Bone marrow (tissue), 2 donors: ENCODE measurements around the gene LRP8.
A peak's percentile ranks its signal among the peaks of the same experiment; 100 is the strongest.

Experiments used
- DNase-seq, 2 donors: peaks; one replicate each; lab custom pipeline; 2025; lab: John Stamatoyannopoulos, UW

Gene LRP8

GRCh38 chr1:53340660-53341520 is 13.0 kb upstream of the LRP8 start:
- no peak for DNase-seq

- DNase-seq, result no peak
Measured at GRCh38 chr1:53339736-53340635, 12.1 kb upstream of the LRP8 start.

DNA sequence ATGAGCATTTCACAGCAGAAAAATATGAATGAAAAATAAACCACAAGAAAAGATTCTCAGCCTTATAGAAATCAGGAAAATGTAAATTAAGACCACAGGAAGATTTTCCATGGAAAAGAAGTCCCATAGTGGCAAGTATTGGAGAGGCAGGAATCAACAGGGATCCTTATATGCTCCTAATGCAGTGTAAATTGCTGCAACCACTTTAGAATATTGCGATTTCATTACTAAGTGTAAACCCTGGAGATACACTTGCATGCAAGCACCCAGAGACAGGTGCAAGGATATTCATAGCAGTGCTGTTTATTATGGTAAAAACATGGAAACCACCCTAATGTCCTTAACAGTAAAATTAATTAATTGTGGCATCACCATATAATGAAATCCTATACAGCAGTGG is 10.6 kb upstream of the LRP8 start:
- no peak for DNase-seq

DNA sequence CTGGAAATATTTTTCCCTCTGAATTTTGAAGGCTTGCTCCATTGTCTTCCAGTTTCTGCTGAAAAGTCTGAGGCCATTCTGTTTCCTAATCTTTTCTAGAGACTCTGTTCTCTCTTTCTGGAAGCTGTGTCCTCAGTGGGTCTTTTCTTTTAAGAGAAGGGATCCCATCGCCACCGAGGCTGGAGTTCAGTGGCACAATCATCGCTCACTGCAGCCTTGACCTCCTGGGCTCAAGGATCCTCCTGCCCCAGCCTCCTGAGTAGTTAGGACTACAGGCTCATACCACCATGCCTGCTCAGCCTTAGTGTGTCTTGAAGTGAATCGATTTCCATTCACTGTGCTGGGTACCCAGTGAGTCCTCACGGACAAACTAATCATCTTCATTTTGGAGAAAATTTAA is 9.6 kb upstream of the LRP8 start:
- no peak for DNase-seq

DNA sequence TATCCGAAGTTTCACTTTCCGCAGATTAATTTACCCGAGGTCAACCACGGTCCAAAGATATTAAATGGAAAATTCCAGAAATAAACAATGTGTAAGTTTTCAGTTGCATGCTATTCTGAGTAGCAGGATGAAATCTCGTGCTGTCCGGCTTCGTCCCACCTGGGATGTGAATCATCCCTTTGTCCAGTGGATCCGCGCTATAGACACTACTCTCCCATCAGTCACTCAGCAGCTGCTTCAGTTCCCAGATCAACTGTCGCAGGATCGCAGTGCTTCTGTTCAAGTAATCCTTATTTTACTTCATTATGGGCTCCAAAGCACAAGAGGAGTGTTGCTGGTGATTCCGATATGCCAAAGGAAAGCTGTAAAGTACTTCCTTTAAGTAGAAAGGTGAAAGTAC is 8.3 kb upstream of the LRP8 start:
- DNase-seq, result no peak

DNA sequence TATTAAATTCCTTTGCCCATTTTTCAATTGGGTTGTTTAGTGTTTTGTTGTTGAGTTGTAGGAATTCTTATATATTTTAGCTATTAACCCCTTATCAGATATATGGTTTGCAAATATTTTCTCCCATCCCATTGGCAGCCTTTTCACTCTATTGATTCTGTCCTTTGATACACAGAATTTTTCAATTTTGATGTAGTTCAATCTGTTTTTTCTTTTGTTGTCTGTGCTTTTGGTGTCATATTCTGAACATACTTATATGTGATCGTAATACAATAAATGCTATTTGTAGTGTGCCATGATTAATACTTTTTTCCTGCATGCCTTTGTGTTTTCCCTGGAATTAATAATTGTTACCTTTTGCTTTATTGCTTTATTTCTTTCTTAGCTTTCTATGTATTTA is 7.8 kb upstream of the LRP8 start:
- no peak for DNase-seq

DNA sequence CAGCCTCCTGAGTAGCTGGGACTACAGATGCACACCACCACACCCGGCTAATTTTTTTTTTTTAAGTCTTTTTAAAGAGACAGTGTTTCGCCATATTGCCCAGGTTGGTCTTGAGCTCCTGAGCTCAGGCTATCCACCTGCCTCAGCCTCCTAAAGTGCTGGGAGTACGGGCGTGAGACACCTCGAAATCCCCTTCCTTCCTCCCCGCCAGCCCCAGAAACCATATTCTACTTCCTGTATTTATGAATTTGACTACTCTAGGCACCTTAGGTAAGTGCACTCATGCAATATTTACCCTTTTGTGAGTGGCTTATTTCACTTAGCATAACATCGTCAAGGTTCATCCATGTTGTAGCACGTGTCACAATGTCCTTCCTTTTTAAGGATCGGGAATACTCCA is 6.9 kb upstream of the LRP8 start:
- no peak for DNase-seq

DNA sequence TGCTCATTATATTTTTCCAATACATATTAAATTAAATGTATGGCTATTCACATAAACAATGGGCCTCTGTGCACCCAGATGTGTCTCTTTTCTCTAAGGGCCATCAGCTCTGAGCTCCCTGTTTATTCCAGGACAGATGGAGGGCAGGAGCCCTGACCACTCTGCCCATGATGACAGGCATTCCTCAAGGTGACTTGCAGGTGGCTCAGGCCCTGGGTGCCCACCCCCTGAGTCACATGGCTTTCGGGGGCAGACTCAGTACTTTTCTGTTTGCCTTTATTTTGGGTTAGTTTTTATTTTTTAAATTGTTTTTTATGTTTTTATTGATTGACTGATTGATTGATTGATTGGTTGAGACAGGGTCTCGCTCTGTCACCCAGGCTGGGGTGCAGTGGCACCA is 6.4 kb upstream of the LRP8 start:
- no peak for DNase-seq

- no peak for DNase-seq
Measured at GRCh38 chr1:53332833-53333232, 5.0 kb upstream of the LRP8 start.

- no peak for DNase-seq
Measured at GRCh38 chr1:53332186-53332564, 4.3 kb upstream of the LRP8 start.

DNA sequence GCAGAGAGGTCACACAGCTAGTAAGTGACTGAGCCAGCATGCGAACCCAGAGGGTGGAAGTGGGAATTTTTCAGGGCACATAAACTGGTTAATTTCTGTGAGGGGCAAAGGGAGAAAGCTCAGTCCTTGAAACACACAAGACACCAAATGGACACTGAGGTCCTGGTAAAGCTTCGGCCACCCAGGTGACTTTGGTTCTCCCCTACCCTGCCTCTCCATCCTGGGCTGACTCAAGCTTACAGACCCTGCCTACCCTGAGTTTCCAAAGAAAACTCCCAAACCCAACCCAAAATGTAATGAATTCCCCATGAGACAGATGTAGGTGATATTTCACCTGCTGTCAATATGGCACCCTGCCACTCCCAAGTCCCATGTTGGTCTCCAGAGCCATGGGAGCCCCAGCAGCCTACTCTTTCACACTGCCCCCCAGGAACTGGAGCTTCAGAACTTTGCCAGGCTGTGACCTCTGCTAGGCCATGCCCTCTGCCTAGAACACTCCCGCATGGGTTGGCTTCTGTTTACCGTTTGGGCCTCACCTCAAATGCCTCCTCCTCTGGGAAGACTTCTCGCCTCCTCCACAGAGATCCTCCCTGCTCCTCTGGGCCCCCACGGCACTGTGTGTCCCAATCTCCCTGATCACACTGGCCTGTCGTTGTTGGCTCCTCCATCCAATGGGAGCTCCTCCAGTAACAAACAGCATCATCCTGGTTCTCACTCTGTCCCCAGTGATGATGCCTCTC is 3.7 kb upstream of the LRP8 start:
- DNase-seq, result no peak

DNA sequence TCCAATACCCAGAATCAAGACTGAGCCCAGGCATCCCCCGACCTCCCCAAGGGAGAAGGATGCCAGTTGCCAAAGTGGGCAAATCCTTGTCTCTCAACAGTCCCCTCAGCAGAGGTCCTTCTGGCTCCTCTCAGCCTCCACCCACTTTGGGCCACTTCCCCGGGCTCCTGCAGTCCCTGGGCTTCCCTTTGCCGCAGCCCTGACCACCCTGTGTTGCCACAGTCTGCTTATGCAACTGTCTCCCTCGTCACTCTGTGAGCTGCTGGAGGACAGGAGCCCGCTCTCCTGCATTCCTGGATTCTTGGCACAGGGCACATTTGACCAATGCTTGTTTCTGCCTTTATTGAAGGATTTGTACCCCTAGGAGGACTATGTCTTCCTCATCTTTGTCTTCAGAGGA is 2.9 kb upstream of the LRP8 start:
- no peak for DNase-seq

DNA sequence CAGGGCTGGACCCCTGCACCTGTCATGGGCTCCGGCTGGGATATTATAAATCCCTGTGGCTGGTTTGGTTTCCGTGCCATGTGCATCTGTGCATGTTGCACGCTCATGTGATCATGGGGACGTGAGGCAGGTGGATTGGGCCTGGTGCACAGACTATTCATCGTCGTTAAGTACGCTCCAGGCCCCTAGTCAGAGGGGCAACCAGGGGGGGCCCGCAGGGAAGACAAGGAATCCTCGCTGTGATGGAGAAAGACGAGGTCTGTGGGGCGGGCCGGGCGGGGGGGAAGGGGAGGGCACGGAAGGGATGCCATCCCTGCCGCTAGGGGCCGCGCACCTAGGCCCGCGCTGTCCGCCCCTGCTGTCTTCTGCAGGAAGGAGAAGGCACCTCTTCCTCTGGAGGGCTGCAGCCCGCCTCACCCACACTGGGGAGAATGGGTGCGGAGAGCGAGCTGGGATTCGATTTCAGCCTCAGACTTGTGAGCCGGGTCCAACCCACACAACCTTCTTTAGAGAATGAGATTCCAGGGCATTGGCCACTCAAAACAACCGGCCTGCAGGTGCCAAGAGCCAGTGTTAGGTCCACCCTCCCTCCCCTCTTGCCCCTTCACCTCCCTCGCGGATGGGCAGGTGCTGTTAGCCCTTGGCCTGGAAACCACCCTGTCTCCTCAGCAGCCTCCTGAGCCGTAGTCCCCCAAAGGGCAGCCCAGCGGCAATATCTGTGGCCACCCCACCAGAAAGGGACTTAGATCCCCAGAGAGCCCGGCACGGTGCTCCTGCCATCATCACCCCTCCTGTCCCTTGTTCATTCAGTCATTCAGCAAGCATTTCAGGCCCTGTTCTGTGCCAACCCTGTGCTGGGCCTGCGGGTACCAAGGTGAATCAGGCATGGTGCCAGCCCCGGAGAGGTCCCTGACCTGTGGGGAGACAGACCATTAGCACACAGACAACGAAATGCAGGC is 950 bp upstream of the LRP8 start:
- DNase-seq, result no peak

GRCh38 chr1:53327182-53327913 is 522 bp downstream of the LRP8 start:
- DNase-seq, result peak in 1 of 2 donors; percentile 11

DNA sequence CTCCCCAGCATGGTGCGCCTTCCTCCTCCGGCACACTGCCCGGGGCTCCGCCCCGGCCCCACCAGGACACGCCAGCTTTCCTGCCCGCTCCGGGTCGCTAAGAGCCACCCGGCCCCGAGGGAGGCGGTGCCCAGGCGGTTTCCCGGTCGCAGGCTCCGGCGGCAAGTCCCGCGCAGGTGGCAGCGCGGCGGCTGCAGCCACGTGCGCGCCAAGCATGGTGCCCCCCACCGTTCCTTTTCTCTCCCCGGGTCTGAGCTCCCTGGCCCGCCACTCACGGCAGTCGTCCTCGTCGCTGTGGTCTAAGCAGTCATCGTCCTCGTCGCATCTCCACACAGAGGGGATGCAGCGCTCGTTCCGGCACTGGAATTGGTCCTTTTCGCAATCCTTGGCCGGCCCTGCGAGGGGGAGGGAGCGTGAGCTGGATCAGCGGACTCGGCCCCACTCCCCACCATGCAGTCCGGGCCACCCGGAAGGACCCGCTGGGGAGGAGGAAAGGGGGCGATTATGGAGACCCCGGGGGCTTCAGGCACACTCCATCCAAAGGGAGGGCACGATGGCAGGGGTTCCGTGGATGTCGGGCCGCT is 1.2 kb downstream of the LRP8 start:
- no peak for DNase-seq

- DNase-seq, result peak; percentile 81 to 97
Measured at GRCh38 chr1:53326088-53326597, 1.7 kb downstream of the LRP8 start.

DNA sequence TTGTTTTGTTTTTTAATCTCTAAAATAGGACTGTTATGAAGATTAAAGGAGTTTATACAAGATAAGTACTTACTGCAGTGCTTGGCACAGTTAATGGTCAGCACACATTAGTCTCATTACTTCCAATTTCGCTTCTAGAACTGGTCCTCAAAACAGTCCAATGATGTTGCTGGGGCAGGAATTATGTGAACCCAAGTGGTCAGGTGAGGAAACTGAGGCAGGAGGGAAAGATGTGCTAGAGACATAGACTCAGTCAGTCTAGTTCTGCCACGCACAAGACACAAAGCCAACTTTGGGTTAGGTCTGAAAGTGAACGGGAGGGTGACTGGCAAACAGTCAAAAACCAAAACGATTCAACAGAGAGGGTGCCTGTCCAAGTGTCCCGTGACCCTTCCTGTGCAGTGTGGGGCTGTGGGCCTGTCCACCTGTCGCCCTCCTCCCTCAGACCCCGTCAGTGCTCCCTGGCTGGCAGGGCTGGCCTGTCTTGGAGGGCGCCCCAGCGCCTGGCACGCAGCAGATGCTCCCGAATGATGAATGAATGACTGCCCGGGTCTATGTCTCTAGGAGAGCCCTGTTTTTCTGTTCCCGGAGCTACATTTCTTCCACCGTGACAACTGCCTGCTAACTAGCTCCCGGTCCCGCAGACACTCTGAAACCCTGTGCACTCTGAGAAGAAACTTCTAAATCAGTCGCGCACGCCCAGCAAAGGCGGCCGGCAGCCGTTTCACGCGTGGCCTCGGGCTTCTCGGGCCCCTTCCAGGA is 2.4 kb downstream of the LRP8 start:
- DNase-seq, result no peak

- no peak for DNase-seq
Measured at GRCh38 chr1:53324728-53325297, 3.1 kb downstream of the LRP8 start.

DNA sequence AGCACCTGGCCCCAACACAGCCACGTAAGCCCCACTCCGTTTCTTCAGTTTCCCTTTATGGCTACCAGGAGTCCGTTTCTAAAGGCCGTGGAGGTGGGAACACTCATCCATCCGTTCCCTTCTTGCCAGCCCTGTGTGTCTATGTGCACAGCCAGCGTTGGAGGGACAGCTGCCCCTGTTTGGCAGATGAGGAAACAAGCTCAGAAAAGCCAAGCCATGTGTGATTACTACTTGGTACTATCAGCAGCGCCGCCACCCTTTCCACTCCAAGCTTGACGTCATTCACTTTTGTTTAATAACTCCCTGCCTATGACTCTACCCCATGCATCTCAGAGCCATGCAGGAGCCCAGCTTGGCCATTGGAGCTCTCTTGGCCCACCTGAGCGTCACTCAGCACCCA is 3.5 kb downstream of the LRP8 start:
- no peak for DNase-seq
